HG02571 (cell line): Measurements from ENCODE around the gene AKR1C8.
"Not testable (repeated sequence)": the region's sequence is repeated elsewhere in the genome, so short reads cannot be mapped to it uniquely, and the experiment has no call there.

Source experiments
- ATAC-seq: cut with Tn5 transposase; IDR thresholded peaks from one replicate; pipeline ENCODE4 v1.9.1; 2021; ENCODE audit warnings: mild to moderate bottlenecking, moderate library complexity; ENCODE audit not compliant: unreplicated experiment

AKR1C8 gene

GRCh38 chr10:5109861-5110260 is 75.1 kb downstream of the AKR1C8 start:
- ATAC-seq = not testable (repeated sequence)

GRCh38 chr10:5108658-5109416 is 76.1 kb downstream of the AKR1C8 start:
- no peak for ATAC-seq

GRCh38 chr10:5107860-5108526 is 77.0 kb downstream of the AKR1C8 start:
- no peak for ATAC-seq

- no peak for ATAC-seq
Observed at GRCh38 chr10:5106553-5106952, 78.4 kb downstream of the AKR1C8 start.

- no peak for ATAC-seq
Observed at GRCh38 chr10:5105626-5106025, 79.3 kb downstream of the AKR1C8 start.
